ENCODE results near the gene TEDC1.

DNA sequence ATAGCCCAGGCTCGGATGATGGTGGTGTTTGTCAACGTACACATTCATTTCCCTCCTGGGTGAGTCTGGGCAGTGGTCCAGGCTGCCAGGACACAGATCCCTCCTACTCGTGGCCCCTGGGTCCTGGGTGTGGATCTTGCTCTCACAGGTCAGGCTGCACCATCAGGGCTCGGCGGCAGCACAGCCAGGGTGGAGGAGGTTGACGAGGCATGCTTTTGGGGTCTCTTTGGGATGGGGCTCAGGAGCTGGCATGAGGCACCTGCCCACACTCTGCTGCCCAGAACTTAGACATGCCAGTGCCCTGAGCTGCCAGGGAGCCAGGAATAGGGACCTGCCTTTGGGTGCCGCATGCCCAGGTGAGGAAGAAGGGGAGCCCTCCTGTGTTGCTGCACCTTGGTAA, 45.0 kb downstream of the TEDC1 start:
- TF ChIP-seq POLR2A (IDR thresholded peaks at IDR 0.05) = no peak
- TF ChIP-seq, protein P1, sequence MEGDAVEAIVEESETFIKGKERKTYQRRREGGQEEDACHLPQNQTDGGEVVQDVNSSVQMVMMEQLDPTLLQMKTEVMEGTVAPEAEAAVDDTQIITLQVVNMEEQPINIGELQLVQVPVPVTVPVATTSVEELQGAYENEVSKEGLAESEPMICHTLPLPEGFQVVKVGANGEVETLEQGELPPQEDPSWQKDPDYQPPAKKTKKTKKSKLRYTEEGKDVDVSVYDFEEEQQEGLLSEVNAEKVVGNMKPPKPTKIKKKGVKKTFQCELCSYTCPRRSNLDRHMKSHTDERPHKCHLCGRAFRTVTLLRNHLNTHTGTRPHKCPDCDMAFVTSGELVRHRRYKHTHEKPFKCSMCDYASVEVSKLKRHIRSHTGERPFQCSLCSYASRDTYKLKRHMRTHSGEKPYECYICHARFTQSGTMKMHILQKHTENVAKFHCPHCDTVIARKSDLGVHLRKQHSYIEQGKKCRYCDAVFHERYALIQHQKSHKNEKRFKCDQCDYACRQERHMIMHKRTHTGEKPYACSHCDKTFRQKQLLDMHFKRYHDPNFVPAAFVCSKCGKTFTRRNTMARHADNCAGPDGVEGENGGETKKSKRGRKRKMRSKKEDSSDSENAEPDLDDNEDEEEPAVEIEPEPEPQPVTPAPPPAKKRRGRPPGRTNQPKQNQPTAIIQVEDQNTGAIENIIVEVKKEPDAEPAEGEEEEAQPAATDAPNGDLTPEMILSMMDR (IDR thresholded peaks at IDR 0.05) = no peak

Data from lower leg skin (tissue), 3 donors.